ENCODE measurements around the gene FMO5. TPM values are rescaled to one million over a fixed set of nuclear protein-coding genes. Genes with fewer than 3 reads are reported as not detected.

FMO5 gene
- total and polyA plus RNA-seq, 2 of the 13 experiments (the other 11 are each of a cell fraction or from before 2014, with no cell fraction given) = 48.2 to 149 TPM

GRCh38 chr1:147172168-147173016 lies 52.7 kb downstream of the FMO5 start, which contains the start of gene PRKAB2 (continued):
- TF ChIP-seq E2F2 (CRISPR knock-in tag; IDR thresholded peaks at IDR 0.05; ENCODE audit: borderline replicate concordance) (peak; percentile 67; the same call in 1 of the 2 replicates), ZNF142 (CRISPR knock-in tag; IDR thresholded peaks at IDR 0.05) (0 out of 2 replicates have a peak, but pooled peaks have one; percentile 42), PRMT3 (CRISPR knock-in tag; IDR thresholded peaks at IDR 0.05; ENCODE audit: borderline replicate concordance, low read depth) (no peak), POLR2G (IDR thresholded peaks at IDR 0.05; ENCODE audit: low read depth, low read length) (peak; percentile 85), MAZ (IDR thresholded peaks at IDR 0.05; ENCODE audit: borderline replicate concordance, low read depth, low read length) (peak; percentile 93), MAZ (CRISPR knock-in tag; IDR thresholded peaks at IDR 0.05; ENCODE audit: low read depth) (peak; percentile 81), E2F5 (CRISPR knock-in tag; conservative IDR thresholded peaks at IDR 0.05) (no peak; the same call in 1 of the 2 replicates), ZSCAN25 (CRISPR knock-in tag; IDR thresholded peaks at IDR 0.05) (peak; percentile 23; the same call in 1 of the 2 replicates), ZNF781 (CRISPR knock-in tag; IDR thresholded peaks at IDR 0.05; ENCODE audit: borderline replicate concordance, not compliant biosample characterization) (no peak), IKZF4 (CRISPR knock-in tag; IDR thresholded peaks at IDR 0.05; ENCODE audit: borderline replicate concordance, low read depth, not compliant biosample characterization) (no peak), ZNF713 (CRISPR knock-in tag; IDR thresholded peaks at IDR 0.05) (no peak), NAIF1 (CRISPR knock-in tag; IDR thresholded peaks at IDR 0.05; ENCODE audit: borderline replicate concordance) (peak; percentile 52; the same call in 1 of the 2 replicates), NR3C1 (CRISPR knock-in tag; IDR thresholded peaks at IDR 0.05) (no peak), NR2F2 (IDR thresholded peaks at IDR 0.05; ENCODE audit: borderline replicate concordance, low read depth) (no peak), NCOA5 (CRISPR knock-in tag; IDR thresholded peaks at IDR 0.05) (no peak), FOXO4 (CRISPR knock-in tag; conservative IDR thresholded peaks at IDR 0.05) (0 out of 2 replicates have a peak, but pooled peaks have one; percentile 6), POGZ (CRISPR knock-in tag; IDR thresholded peaks at IDR 0.05) (peak; percentile 80), SRSF4 (IDR thresholded peaks at IDR 0.05; ENCODE audit: low read depth, low read length, poor library complexity, severe bottlenecking) (no peak)

Data from HepG2 (cell line).